SK-N-SH treated with all-trans-retinoic acid at 6 μM for 48 hours (cell line): ENCODE results near the gene HOXB4.

Experiments used
- CSDC2 ChIP-seq: fragments of 250-450 bp; sonication (Bioruptor Pico); IDR thresholded peaks from 2 replicates; pipeline ENCODE4 v1.5.0; 2020; ENCODE audit warnings: mild to moderate bottlenecking, moderate library complexity
- RARB ChIP-seq: fragments of 250-450 bp; sonication (Bioruptor Pico); IDR thresholded peaks from 2 replicates; pipeline ENCODE4 v1.8.0; 2021; ENCODE audit warnings: mild to moderate bottlenecking, moderate library complexity
- TF ChIP-seq, protein P1 (sequence below): fragments of 250-450 bp; sonication (Bioruptor Pico); IDR thresholded peaks from 2 replicates; pipeline ENCODE4 v1.5.0; 2020; ENCODE audit warnings: mild to moderate bottlenecking, moderate library complexity
- TF ChIP-seq, protein P2 (sequence below): fragments of 250-450 bp; sonication (Bioruptor Pico); IDR thresholded peaks from 2 replicates; pipeline ENCODE4 v1.5.1; 2020; ENCODE audit warnings: low read depth, mild to moderate bottlenecking, moderate library complexity

DNA sequence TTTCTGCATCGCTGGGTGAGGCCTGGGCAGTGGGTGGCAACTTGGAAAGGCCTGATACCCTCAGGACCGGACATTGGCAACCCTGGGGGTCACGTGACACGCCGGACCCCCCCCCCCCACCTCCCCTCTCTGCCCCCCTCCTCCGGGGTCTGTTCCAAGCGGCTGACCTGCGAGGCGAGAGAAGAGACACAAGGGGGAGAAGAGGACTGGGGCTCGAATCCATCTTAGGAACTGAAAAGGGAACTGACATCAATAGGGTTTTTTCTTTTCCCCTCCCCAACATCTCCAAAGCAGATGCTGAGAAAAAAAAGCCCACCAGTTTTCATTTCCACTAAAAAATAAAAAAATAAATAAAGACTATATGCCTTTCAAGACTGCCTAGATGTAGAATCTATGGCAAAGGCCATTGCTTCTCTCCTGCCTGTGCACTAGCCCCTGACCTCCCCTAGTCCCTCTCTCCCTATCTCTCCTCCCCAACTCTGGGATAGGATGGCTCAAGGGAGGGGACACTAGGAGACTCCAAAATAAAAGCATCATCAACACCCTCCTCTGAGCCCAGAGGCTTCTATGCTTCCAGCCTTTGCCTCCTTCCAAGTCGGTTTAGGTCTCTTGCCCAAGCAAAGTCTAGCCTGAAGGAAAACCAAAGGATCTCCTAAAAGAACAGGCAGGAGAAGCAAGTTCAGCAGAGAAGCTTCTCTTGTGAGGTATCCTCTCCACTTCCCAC, 25.5 kb downstream of the HOXB4 start:
- TF ChIP-seq CSDC2 (no peak), RARB (CRISPR knock-in tag) (no peak)
- TF ChIP-seq, protein P1, sequence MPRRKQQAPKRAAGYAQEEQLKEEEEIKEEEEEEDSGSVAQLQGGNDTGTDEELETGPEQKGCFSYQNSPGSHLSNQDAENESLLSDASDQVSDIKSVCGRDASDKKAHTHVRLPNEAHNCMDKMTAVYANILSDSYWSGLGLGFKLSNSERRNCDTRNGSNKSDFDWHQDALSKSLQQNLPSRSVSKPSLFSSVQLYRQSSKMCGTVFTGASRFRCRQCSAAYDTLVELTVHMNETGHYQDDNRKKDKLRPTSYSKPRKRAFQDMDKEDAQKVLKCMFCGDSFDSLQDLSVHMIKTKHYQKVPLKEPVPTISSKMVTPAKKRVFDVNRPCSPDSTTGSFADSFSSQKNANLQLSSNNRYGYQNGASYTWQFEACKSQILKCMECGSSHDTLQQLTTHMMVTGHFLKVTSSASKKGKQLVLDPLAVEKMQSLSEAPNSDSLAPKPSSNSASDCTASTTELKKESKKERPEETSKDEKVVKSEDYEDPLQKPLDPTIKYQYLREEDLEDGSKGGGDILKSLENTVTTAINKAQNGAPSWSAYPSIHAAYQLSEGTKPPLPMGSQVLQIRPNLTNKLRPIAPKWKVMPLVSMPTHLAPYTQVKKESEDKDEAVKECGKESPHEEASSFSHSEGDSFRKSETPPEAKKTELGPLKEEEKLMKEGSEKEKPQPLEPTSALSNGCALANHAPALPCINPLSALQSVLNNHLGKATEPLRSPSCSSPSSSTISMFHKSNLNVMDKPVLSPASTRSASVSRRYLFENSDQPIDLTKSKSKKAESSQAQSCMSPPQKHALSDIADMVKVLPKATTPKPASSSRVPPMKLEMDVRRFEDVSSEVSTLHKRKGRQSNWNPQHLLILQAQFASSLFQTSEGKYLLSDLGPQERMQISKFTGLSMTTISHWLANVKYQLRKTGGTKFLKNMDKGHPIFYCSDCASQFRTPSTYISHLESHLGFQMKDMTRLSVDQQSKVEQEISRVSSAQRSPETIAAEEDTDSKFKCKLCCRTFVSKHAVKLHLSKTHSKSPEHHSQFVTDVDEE (CRISPR knock-in tag): no peak
- TF ChIP-seq, protein P2, sequence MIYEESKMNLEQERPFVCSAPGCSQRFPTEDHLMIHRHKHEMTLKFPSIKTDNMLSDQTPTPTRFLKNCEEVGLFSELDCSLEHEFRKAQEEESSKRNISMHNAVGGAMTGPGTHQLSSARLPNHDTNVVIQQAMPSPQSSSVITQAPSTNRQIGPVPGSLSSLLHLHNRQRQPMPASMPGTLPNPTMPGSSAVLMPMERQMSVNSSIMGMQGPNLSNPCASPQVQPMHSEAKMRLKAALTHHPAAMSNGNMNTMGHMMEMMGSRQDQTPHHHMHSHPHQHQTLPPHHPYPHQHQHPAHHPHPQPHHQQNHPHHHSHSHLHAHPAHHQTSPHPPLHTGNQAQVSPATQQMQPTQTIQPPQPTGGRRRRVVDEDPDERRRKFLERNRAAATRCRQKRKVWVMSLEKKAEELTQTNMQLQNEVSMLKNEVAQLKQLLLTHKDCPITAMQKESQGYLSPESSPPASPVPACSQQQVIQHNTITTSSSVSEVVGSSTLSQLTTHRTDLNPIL (CRISPR knock-in tag): no peak
